OCI-LY7 (cell line): Measurements from ENCODE around the gene STK38L. TPM values are rescaled to one million over a fixed set of nuclear protein-coding genes. Genes with fewer than 3 reads are reported as not detected.

Experiments used
- BruUV-seq: library from RNA; stranded (reverse); fragments of 400-500 nt; replicated peaks from 2 replicates; lab custom pipeline; 2021; lab: Mats Ljungman, UMichigan
- CTCF ChIA-PET: fragments of 300-600 bp; sonication (Branson Sonifier 250); formaldehyde crosslinking; loops from one replicate; lab custom pipeline; 2022; ENCODE audit warnings: antibody characterized with exemption; ENCODE audit not compliant: unreplicated experiment; lab: Charles Lee
- POLR2A ChIA-PET: fragments of 300-600 bp; sonication (Branson Sonifier 250); formaldehyde crosslinking; loops from one replicate; lab custom pipeline; 2022; ENCODE audit warnings: antibody characterized with exemption; lab: Charles Lee
- DNase-seq: peaks from one replicate; pipeline ENCODE4 v3.0.0-alpha.2; 2015; ENCODE audit warnings: low spot score
- H2AFZ ChIP-seq: fragments of 200-600 bp; sonication (generic), shearing (Covaris generic); 2 replicates; pipeline ENCODE4 v1.6.1; 2014; ENCODE audit warnings: mild to moderate bottlenecking, antibody characterized with exemption, low read length, moderate library complexity
- H3K27ac ChIP-seq: fragments of 200-600 bp; sonication (generic); 2 replicates; pipeline ENCODE4 v1.5.1; 2014; ENCODE audit warnings: mixed run types, low read depth, mild to moderate bottlenecking, moderate library complexity, low read length, inconsistent platforms; ENCODE audit not compliant: poor library complexity, severe bottlenecking
- H3K36me3 ChIP-seq: fragments of 200-600 bp; sonication (generic); 2 replicates; pipeline ENCODE4 v1.6.1; 2014; ENCODE audit warnings: mild to moderate bottlenecking, antibody characterized with exemption, low read length, moderate library complexity, mixed read lengths; ENCODE audit not compliant: insufficient read depth
- H3K4me1 ChIP-seq: fragments of 200-600 bp; sonication (generic); 2 replicates; pipeline ENCODE4 v1.5.1; 2014; ENCODE audit warnings: mild to moderate bottlenecking, low read length; ENCODE audit not compliant: insufficient read depth, poor library complexity, severe bottlenecking
- H3K4me2 ChIP-seq: fragments of 200-600 bp; sonication (generic); 2 replicates; pipeline ENCODE4 v1.6.1; 2014; ENCODE audit warnings: mild to moderate bottlenecking, low read length
- H3K4me3 ChIP-seq: fragments of 200-600 bp; sonication (generic); 2 replicates; pipeline ENCODE4 v1.5.1; 2014; ENCODE audit warnings: mild to moderate bottlenecking, low read depth, low read length; ENCODE audit not compliant: poor library complexity, severe bottlenecking
- H3K79me2 ChIP-seq: fragments of 200-600 bp; sonication (generic); 2 replicates; pipeline ENCODE4 v1.6.1; 2016; ENCODE audit warnings: low read depth, mild to moderate bottlenecking, low read length, moderate library complexity, mixed read lengths; ENCODE audit not compliant: insufficient read depth
- H3K9me2 ChIP-seq: fragments of 200-600 bp; sonication (generic); 2 replicates; pipeline ENCODE4 v1.6.1; 2016; ENCODE audit warnings: mild to moderate bottlenecking, low read length, mixed read lengths; ENCODE audit not compliant: insufficient read depth
- H3K9me3 ChIP-seq: fragments of 200-600 bp; sonication (generic); 2 replicates; pipeline ENCODE4 v1.6.1; 2014; ENCODE audit warnings: mild to moderate bottlenecking, mixed run types, low read length, mixed read lengths
- H4K20me1 ChIP-seq: fragments of 200-600 bp; sonication (generic); 2 replicates; pipeline ENCODE4 v1.6.1; 2014; ENCODE audit warnings: mild to moderate bottlenecking, antibody characterized with exemption, low read length, moderate library complexity, mixed read lengths; ENCODE audit not compliant: insufficient read depth
- CTCF ChIP-seq: fragments of 200-600 bp; sonication (generic); conservative IDR thresholded peaks from 2 replicates; pipeline ENCODE4 v1.5.1; 2014; ENCODE audit warnings: mild to moderate bottlenecking, antibody characterized with exemption, low read length, moderate library complexity, mixed read lengths
- EZH2phosphoT487 ChIP-seq: fragments of 200-600 bp; sonication (generic); IDR thresholded peaks from 2 replicates; pipeline ENCODE4 v1.6.1; 2018; ENCODE audit warnings: low read depth, borderline replicate concordance, mild to moderate bottlenecking, mixed run types, antibody characterized with exemption, low read length, moderate library complexity, mixed read lengths
- intact Hi-C: fragments of 100-400 bp; cut with micrococcal nuclease; formaldehyde crosslinking; loops from one replicate; pipeline ENCODE4 v1.10.0; 2022; ENCODE audit not compliant: unreplicated experiment
- total RNA-seq, 2 experiments: library from RNA; depleted of rRNA in 1 of 2; stranded (reverse); fragments of >200 nt in 1 of 2; shearing (Covaris generic) in 1 of 2; gene quantifications; 2 replicates each; pipeline ENCODE4 v1.2.3, GENCODE V29; 2014 to 2022

Gene STK38L
- total RNA-seq, 2 experiments from 2014 or later: 15.2 to 29.9 TPM

DNA sequence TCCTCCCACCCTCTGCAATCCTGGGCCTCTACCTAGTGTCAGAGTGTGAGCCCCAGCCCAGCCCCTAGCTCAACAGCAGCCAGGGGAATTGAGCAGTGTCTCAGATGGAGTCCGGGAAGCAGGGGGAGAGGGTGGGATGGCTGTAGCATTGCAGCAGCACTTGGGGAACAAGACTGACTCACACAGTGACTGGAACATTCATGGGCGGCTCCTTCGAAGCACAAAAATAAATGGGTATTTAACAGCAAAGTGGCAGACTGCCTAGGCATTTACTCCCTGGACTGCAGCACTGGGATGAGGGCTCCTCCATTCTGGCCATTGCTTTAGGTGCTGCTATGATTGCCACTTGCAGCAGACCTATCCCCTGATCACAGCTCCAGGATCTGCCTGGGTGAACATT is 46.0 kb upstream of the STK38L start:
- H3K9me3 ChIP-seq: no peaks in the 10 kb centered on the region
- H3K27ac ChIP-seq: no peak overlapping the region
- ChIA-PET POLR2A (no interaction called here), CTCF (no interaction called here)
- H3K79me2 ChIP-seq: no peaks in the 10 kb centered on the region
- no peaks in the 10 kb centered on the region for H3K9me2 ChIP-seq
- intact Hi-C loops: no loop called here
- no peak overlapping the region for H2AFZ ChIP-seq
- no peaks in the 10 kb centered on the region for H4K20me1 ChIP-seq
- no peak overlapping the region for H3K4me2 ChIP-seq
- H3K4me1 ChIP-seq: no peaks in the 10 kb centered on the region
- no peak overlapping the region for H3K4me3 ChIP-seq
- DNase-seq: no peak
- no TSS peak for BruUV-seq
- no peaks in the 10 kb centered on the region for H3K36me3 ChIP-seq
- no peak for TF ChIP-seq EZH2phosphoT487
- TF ChIP-seq CTCF: no peak

- intact Hi-C loops: no loop called here
- Histone ChIP-seq H3K9me2 (no peaks in the 10 kb centered on the region), H3K9me3 (no peaks in the 10 kb centered on the region), H3K4me1 (no peaks in the 10 kb centered on the region), H3K27ac (no peak overlapping the region), H3K36me3 (no peaks in the 10 kb centered on the region), H2AFZ (no peak overlapping the region), H3K4me3 (no peak overlapping the region), H3K4me2 (no peak overlapping the region), H3K79me2 (no peaks in the 10 kb centered on the region), H4K20me1 (no peaks in the 10 kb centered on the region)
- ChIA-PET POLR2A (interaction anchor here (1.0 to 1.3 kb wide), 2 partner anchors 9 to 20 kb away, joined by 3 to 5 read pairs; no protein-coding TSS in a partner anchor), CTCF (no interaction called here)
- BruUV-seq: no TSS peak
- DNase-seq: no peak
- TF ChIP-seq EZH2phosphoT487: no peak
- no peak for TF ChIP-seq CTCF
Observed at GRCh38 chr12:27199638-27200300, 44.3 kb upstream of the STK38L start.

GRCh38 chr12:27201169-27201568 is 42.9 kb upstream of the STK38L start:
- ChIA-PET CTCF (no interaction called here), POLR2A (interaction anchor here (1.0 kb wide), 1 partner anchor 21 kb away, joined by 3 read pairs; no protein-coding TSS in a partner anchor)
- Histone ChIP-seq H3K79me2 (no peaks in the 10 kb centered on the region), H3K36me3 (no peaks in the 10 kb centered on the region), H3K4me2 (no peak overlapping the region), H3K27ac (no peak overlapping the region), H3K9me2 (no peaks in the 10 kb centered on the region), H3K4me3 (no peak overlapping the region), H3K9me3 (no peaks in the 10 kb centered on the region), H3K4me1 (no peaks in the 10 kb centered on the region), H2AFZ (no peak overlapping the region), H4K20me1 (no peaks in the 10 kb centered on the region)
- intact Hi-C loops: no loop called here
- no peak for TF ChIP-seq EZH2phosphoT487
- no peak for TF ChIP-seq CTCF
- DNase-seq: no peak
- BruUV-seq: no TSS peak
